A673 (cell line): Measurements from ENCODE around the gene MTARC1. TPM values are rescaled to one million over a fixed set of nuclear protein-coding genes. Genes with fewer than 3 reads are reported as not detected.

Experiments used
- BruUV-seq: library from RNA; stranded (reverse); fragments of 400-500 nt; replicated peaks from 2 replicates; lab custom pipeline; 2021; lab: Mats Ljungman, UMichigan
- CTCF ChIA-PET: fragments of 300-600 bp; sonication (Branson Sonifier 250); formaldehyde crosslinking; loops from one replicate; lab custom pipeline; 2022; ENCODE audit warnings: antibody characterized with exemption; lab: Charles Lee
- POLR2A ChIA-PET: fragments of 300-600 bp; sonication (Branson Sonifier 250); formaldehyde crosslinking; loops from one replicate; lab custom pipeline; 2022; ENCODE audit warnings: antibody characterized with exemption; ENCODE audit not compliant: low non-redundant PET; lab: Charles Lee
- DNase-seq: peaks from one replicate; pipeline ENCODE4 v3.0.0-alpha.2; 2015; ENCODE audit warnings: low spot score
- H3K27ac ChIP-seq: fragments of 200-600 bp; sonication (generic); 2 replicates; pipeline ENCODE4 v1.5.1; 2016; ENCODE audit warnings: mixed run types, low read depth, mild to moderate bottlenecking, mixed read lengths, antibody characterized with exemption, low read length; ENCODE audit not compliant: poor library complexity, severe bottlenecking
- H3K27me3 ChIP-seq: fragments of 200-600 bp; sonication (generic); replicated peaks from 2 replicates; pipeline ENCODE4 v1.6.1; 2017; ENCODE audit warnings: mixed run types, low read depth, mild to moderate bottlenecking, mixed read lengths, antibody characterized with exemption, low read length; ENCODE audit not compliant: insufficient read depth, poor library complexity
- H3K36me3 ChIP-seq: fragments of 200-600 bp; sonication (generic); 2 replicates; pipeline ENCODE4 v1.6.1; 2016; ENCODE audit warnings: mixed run types, mild to moderate bottlenecking, mixed read lengths, antibody characterized with exemption, low read length; ENCODE audit not compliant: insufficient read depth, poor library complexity, severe bottlenecking
- H3K4me1 ChIP-seq: fragments of 200-600 bp; sonication (generic); 2 replicates; pipeline ENCODE4 v1.6.1; 2017; ENCODE audit warnings: mixed run types, mild to moderate bottlenecking, mixed read lengths, antibody characterized with exemption, low read length; ENCODE audit not compliant: insufficient read depth, poor library complexity, severe bottlenecking
- H3K4me3 ChIP-seq: fragments of 200-600 bp; sonication (generic); 2 replicates; pipeline ENCODE4 v1.5.1; 2016; ENCODE audit warnings: low read depth, mixed run types, mild to moderate bottlenecking, mixed read lengths, low read length; ENCODE audit not compliant: poor library complexity, severe bottlenecking
- H3K9me3 ChIP-seq: fragments of 200-600 bp; sonication (generic); 2 replicates; pipeline ENCODE4 v1.6.1; 2016; ENCODE audit warnings: mixed run types, low read depth, mild to moderate bottlenecking, mixed read lengths, antibody characterized with exemption, low read length; ENCODE audit not compliant: poor library complexity, severe bottlenecking
- CTCF ChIP-seq: fragments of 300-800, 200-600 bp; sonication (generic); conservative IDR thresholded peaks from 2 replicates; pipeline ENCODE4 v1.5.1; 2017; ENCODE audit warnings: low read depth, mild to moderate bottlenecking, antibody characterized with exemption, low read length, moderate library complexity, mixed read lengths
- EZH2 ChIP-seq: fragments of 200-600 bp; sonication (generic); IDR thresholded peaks from 2 replicates; pipeline ENCODE4 v1.6.1; 2017; ENCODE audit warnings: borderline replicate concordance, low read depth, mild to moderate bottlenecking, mixed read lengths, antibody characterized with exemption, low read length; ENCODE audit not compliant: poor library complexity, severe bottlenecking
- intact Hi-C: fragments of 100-400 bp; cut with micrococcal nuclease; formaldehyde crosslinking; loops from one replicate; pipeline ENCODE4 v1.10.0; 2022; ENCODE audit not compliant: unreplicated experiment
- total RNA-seq: library from RNA; stranded (reverse); gene quantifications from 2 replicates; pipeline ENCODE4 v1.2.3, GENCODE V29; 2021

The MTARC1 gene
- total RNA-seq, 1 experiment from 2014 or later, result 0.43 TPM

GRCh38 chr1:220791956-220792355, 5.2 kb downstream of the MTARC1 start:
- BruUV-seq, result no TSS peak
- Histone ChIP-seq H3K27ac (no peak overlapping the region), H3K4me1 (no peaks in the 10 kb centered on the region), H3K27me3 (peaks cover 6% of the 10 kb centered on the region), H3K9me3 (no peaks in the 10 kb centered on the region), H3K36me3 (no peaks in the 10 kb centered on the region), H3K4me3 (no peak overlapping the region)
- no peak for DNase-seq
- CTCF ChIA-PET, result no interaction called here
- POLR2A ChIA-PET, result no interaction called here
- no peak for TF ChIP-seq EZH2
- TF ChIP-seq CTCF, result no peak
- intact Hi-C loops, result no loop called here

DNA sequence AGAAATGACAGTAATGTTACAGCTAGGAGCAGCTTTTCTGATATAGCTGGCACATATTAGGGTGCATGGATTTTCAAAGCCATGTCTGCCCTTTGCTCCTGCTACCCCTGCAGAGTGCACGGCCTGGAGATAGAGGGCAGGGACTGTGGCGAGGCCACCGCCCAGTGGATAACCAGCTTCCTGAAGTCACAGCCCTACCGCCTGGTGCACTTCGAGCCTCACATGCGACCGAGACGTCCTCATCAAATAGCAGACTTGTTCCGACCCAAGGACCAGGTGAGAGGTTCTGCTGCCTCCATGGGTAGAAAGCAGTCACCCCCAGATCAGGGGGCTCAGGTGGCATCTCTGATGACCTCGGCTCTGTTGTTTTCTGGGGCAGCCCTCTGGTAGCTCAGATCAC, 9.8 kb downstream of the MTARC1 start:
- no peaks in the 10 kb centered on the region for H3K9me3 ChIP-seq
- intact Hi-C loops, result no loop called here

GRCh38 chr1:220797044-220797443, 10.3 kb downstream of the MTARC1 start:
- no TSS peak for BruUV-seq
- no peaks in the 10 kb centered on the region for H3K9me3 ChIP-seq
- ChIA-PET POLR2A (no interaction called here), CTCF (no interaction called here)
- TF ChIP-seq EZH2, result no peak
- TF ChIP-seq CTCF, result no peak
- intact Hi-C loops, result no loop called here
- H3K4me3 ChIP-seq, result no peak overlapping the region
- H3K27me3 ChIP-seq, result no peaks in the 10 kb centered on the region
- no peak for DNase-seq
- no peaks in the 10 kb centered on the region for H3K4me1 ChIP-seq
- no peaks in the 10 kb centered on the region for H3K36me3 ChIP-seq
- no peak overlapping the region for H3K27ac ChIP-seq

More for the DNA sequence above, 9.8 kb downstream of the MTARC1 start:
- DNase-seq, result no peak
- TF ChIP-seq CTCF (no peak), EZH2 (no peak)
- no peaks in the 10 kb centered on the region for H3K4me1 ChIP-seq
- no peaks in the 10 kb centered on the region for H3K27me3 ChIP-seq
- no peaks in the 10 kb centered on the region for H3K36me3 ChIP-seq
- CTCF ChIA-PET, result no interaction called here
- no peak overlapping the region for H3K27ac ChIP-seq
- no TSS peak for BruUV-seq
- no peak overlapping the region for H3K4me3 ChIP-seq
- POLR2A ChIA-PET, result no interaction called here
